K562 (cell line): ENCODE results near the gene ADSS1.

Source experiments
- SP1 ChIP-seq: sonication (generic); formaldehyde crosslinking; IDR thresholded peaks from 2 replicates; pipeline ENCODE4 v1.8.1; 2022; ENCODE audit warnings: mild to moderate bottlenecking, missing genetic modification reagents
- TCFL5 ChIP-seq: fragments of 250-450 bp; sonication (Bioruptor Pico); conservative IDR thresholded peaks from 2 replicates; pipeline ENCODE4 v1.6.1; 2021; ENCODE audit warnings: mild to moderate bottlenecking, moderate library complexity, matching md5 sums
- TF ChIP-seq, protein P1 (sequence below): sonication (generic); formaldehyde crosslinking; IDR thresholded peaks from 2 replicates; pipeline ENCODE4 v1.8.0; 2022; ENCODE audit warnings: missing genetic modification reagents, mild to moderate bottlenecking, borderline replicate concordance
- TF ChIP-seq, protein P2 (sequence below): fragments of 250-450 bp; sonication (Bioruptor Pico); IDR thresholded peaks from 2 replicates; pipeline ENCODE4 v1.4.0; 2020
- TF ChIP-seq, protein P3 (sequence below): sonication (generic); formaldehyde crosslinking; IDR thresholded peaks from 2 replicates; pipeline ENCODE4 v1.8.0; 2023; ENCODE audit warnings: mild to moderate bottlenecking, missing genetic modification reagents

DNA sequence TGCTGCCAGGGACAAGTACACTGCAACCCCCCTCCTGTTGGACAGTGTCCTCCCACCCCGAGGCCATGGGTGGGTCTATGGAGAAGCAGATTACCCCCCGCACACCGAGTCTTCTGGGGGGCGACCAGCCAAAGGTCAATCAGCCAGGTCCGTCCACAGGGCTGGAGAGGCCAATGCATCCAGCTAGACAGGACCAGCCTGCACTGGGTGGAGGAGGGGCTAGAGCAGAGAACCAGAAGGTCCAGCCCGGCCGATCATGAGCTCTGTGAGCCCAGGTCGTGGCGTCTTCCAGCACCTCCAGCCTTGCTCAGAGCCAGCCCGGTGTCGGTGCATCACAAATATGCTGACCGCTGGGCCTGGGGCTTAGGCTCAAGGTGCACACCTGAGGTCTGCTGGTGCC is 8.2 kb upstream of the ADSS1 start:
- TF ChIP-seq, protein P1, sequence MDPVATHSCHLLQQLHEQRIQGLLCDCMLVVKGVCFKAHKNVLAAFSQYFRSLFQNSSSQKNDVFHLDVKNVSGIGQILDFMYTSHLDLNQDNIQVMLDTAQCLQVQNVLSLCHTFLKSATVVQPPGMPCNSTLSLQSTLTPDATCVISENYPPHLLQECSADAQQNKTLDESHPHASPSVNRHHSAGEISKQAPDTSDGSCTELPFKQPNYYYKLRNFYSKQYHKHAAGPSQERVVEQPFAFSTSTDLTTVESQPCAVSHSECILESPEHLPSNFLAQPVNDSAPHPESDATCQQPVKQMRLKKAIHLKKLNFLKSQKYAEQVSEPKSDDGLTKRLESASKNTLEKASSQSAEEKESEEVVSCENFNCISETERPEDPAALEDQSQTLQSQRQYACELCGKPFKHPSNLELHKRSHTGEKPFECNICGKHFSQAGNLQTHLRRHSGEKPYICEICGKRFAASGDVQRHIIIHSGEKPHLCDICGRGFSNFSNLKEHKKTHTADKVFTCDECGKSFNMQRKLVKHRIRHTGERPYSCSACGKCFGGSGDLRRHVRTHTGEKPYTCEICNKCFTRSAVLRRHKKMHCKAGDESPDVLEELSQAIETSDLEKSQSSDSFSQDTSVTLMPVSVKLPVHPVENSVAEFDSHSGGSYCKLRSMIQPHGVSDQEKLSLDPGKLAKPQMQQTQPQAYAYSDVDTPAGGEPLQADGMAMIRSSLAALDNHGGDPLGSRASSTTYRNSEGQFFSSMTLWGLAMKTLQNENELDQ = no peak
- no peak for TF ChIP-seq TCFL5 (CRISPR knock-in tag)
- no peak for TF ChIP-seq SP1 (CRISPR knock-in tag)
- TF ChIP-seq, protein P2, sequence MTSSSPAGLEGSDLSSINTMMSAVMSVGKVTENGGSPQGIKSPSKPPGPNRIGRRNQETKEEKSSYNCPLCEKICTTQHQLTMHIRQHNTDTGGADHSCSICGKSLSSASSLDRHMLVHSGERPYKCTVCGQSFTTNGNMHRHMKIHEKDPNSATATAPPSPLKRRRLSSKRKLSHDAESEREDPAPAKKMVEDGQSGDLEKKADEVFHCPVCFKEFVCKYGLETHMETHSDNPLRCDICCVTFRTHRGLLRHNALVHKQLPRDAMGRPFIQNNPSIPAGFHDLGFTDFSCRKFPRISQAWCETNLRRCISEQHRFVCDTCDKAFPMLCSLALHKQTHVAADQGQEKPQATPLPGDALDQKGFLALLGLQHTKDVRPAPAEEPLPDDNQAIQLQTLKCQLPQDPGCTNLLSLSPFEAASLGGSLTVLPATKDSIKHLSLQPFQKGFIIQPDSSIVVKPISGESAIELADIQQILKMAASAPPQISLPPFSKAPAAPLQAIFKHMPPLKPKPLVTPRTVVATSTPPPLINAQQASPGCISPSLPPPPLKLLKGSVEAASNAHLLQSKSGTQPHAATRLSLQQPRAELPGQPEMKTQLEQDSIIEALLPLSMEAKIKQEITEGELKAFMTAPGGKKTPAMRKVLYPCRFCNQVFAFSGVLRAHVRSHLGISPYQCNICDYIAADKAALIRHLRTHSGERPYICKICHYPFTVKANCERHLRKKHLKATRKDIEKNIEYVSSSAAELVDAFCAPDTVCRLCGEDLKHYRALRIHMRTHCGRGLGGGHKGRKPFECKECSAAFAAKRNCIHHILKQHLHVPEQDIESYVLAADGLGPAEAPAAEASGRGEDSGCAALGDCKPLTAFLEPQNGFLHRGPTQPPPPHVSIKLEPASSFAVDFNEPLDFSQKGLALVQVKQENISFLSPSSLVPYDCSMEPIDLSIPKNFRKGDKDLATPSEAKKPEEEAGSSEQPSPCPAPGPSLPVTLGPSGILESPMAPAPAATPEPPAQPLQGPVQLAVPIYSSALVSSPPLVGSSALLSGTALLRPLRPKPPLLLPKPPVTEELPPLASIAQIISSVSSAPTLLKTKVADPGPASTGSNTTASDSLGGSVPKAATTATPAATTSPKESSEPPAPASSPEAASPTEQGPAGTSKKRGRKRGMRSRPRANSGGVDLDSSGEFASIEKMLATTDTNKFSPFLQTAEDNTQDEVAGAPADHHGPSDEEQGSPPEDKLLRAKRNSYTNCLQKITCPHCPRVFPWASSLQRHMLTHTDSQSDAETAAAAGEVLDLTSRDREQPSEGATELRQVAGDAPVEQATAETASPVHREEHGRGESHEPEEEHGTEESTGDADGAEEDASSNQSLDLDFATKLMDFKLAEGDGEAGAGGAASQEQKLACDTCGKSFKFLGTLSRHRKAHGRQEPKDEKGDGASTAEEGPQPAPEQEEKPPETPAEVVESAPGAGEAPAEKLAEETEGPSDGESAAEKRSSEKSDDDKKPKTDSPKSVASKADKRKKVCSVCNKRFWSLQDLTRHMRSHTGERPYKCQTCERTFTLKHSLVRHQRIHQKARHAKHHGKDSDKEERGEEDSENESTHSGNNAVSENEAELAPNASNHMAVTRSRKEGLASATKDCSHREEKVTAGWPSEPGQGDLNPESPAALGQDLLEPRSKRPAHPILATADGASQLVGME (CRISPR knock-in tag) = no peak
- TF ChIP-seq, protein P3, sequence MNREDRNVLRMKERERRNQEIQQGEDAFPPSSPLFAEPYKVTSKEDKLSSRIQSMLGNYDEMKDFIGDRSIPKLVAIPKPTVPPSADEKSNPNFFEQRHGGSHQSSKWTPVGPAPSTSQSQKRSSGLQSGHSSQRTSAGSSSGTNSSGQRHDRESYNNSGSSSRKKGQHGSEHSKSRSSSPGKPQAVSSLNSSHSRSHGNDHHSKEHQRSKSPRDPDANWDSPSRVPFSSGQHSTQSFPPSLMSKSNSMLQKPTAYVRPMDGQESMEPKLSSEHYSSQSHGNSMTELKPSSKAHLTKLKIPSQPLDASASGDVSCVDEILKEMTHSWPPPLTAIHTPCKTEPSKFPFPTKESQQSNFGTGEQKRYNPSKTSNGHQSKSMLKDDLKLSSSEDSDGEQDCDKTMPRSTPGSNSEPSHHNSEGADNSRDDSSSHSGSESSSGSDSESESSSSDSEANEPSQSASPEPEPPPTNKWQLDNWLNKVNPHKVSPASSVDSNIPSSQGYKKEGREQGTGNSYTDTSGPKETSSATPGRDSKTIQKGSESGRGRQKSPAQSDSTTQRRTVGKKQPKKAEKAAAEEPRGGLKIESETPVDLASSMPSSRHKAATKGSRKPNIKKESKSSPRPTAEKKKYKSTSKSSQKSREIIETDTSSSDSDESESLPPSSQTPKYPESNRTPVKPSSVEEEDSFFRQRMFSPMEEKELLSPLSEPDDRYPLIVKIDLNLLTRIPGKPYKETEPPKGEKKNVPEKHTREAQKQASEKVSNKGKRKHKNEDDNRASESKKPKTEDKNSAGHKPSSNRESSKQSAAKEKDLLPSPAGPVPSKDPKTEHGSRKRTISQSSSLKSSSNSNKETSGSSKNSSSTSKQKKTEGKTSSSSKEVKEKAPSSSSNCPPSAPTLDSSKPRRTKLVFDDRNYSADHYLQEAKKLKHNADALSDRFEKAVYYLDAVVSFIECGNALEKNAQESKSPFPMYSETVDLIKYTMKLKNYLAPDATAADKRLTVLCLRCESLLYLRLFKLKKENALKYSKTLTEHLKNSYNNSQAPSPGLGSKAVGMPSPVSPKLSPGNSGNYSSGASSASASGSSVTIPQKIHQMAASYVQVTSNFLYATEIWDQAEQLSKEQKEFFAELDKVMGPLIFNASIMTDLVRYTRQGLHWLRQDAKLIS = no peak
